Activated CD4-positive, alpha-beta T cell treated with anti-CD3 and anti-CD28 coated beads, Interleukin-2, amount 10 ng/mL, durations not matched to agents 7 days and 5 days (primary cell): ENCODE results near the gene CCL16. TPM values are rescaled to one million over a fixed set of nuclear protein-coding genes. Genes with fewer than 3 reads are reported as not detected.

Experiments
- total RNA-seq, 2 experiments: library from RNA; stranded (reverse); gene quantifications; one replicate each; pipeline ENCODE4 v1.2.3, GENCODE V29; 2021

The CCL16 gene
- total RNA-seq, 2 experiments from 2014 or later, result not detected

Other genes with a start within 250 kb of the CCL16 start
- gene RASL10B, start 249.9 kb downstream of the CCL16 start, total RNA-seq, result under 1 TPM; 0.15 to 0.37 TPM
- not detected for gene GAS2L2, start 228.3 kb downstream of the CCL16 start, total RNA-seq
- gene C17orf50, start 220.6 kb downstream of the CCL16 start, total RNA-seq, result not detected
- not detected for gene MMP28, start 185.9 kb downstream of the CCL16 start, total RNA-seq
- gene TAF15, start 172.0 kb downstream of the CCL16 start, total RNA-seq, result 100 to 1,000 TPM; 274 to 311 TPM
- gene HEATR9, start 112.6 kb downstream of the CCL16 start, total RNA-seq, result under 1 TPM; 0.17 to 0.27 TPM
- gene CCL5, start 101.1 kb downstream of the CCL16 start, total RNA-seq, result 10 to 100 TPM; 68.7 to 81.3 TPM
- gene RDM1, start 50.7 kb downstream of the CCL16 start, total RNA-seq, result 1 to 10 TPM; 7.0 to 7.9 TPM
- not detected for gene LYZL6, start 37.8 kb downstream of the CCL16 start, total RNA-seq
- not detected for gene CCL14, start 5.2 kb upstream of the CCL16 start, total RNA-seq
- gene CCL15, start 20.1 kb upstream of the CCL16 start, total RNA-seq, result not detected
- not detected for gene CCL23, start 36.5 kb upstream of the CCL16 start, total RNA-seq
- not detected for gene CCL18, start 82.8 kb upstream of the CCL16 start, total RNA-seq
- gene CCL3, start 108.6 kb upstream of the CCL16 start, total RNA-seq, result 1 to 10 TPM; 3.7 to 4.1 TPM
- 1 to 10 TPM; 2.8 to 3.9 TPM for gene CCL4, start 122.3 kb upstream of the CCL16 start, total RNA-seq
- gene TBC1D3B, start 195.1 kb upstream of the CCL16 start, total RNA-seq, result 1 to 10 TPM; 2.4 to 3.3 TPM
- gene CCL3L1, start 215.3 kb upstream of the CCL16 start, total RNA-seq, result not detected
- not detected for gene CCL4L2, start 229.6 kb upstream of the CCL16 start, total RNA-seq